Stomach smooth muscle (tissue), 2 donors: ENCODE results near the gene TMEM156.
A peak's percentile ranks its signal among the peaks of the same experiment; 100 is the strongest.

Experiments
- H3K27ac ChIP-seq: one replicate; pipeline ENCODE4 v1.7.0; 2013; ENCODE audit warnings: mild to moderate bottlenecking, low read length, inconsistent platforms
- H3K27me3 ChIP-seq, 2 donors: one replicate each; pipeline ENCODE4 v1.7.0; 2013; ENCODE audit warnings: low read length in 2 of 2; ENCODE audit not compliant: insufficient read depth in 2 of 2, control insufficient read depth in 1 of 2
- H3K36me3 ChIP-seq, 2 donors: one replicate each; pipeline ENCODE4 v1.7.0; 2013; ENCODE audit warnings: low read length in 2 of 2; ENCODE audit not compliant: control insufficient read depth in 2 of 2, insufficient read depth in 2 of 2
- H3K4me1 ChIP-seq: one replicate; pipeline ENCODE4 v1.7.0; 2013; ENCODE audit warnings: low read length; ENCODE audit not compliant: control insufficient read depth, insufficient read depth
- H3K4me3 ChIP-seq, 2 donors: one replicate each; pipeline ENCODE4 v1.7.0; 2013; ENCODE audit warnings: low read length in 2 of 2
- H3K9ac ChIP-seq, 2 donors: one replicate each; pipeline ENCODE4 v1.7.0; 2013; ENCODE audit warnings: low read length in 2 of 2, mild to moderate bottlenecking in 1 of 2
- H3K9me3 ChIP-seq, 2 donors: one replicate each; pipeline ENCODE4 v1.7.0; 2013; ENCODE audit warnings: low read length in 2 of 2; ENCODE audit not compliant: control insufficient read depth in 2 of 2
- donor health status: healthy.
- donor health status: Pancreatic carcinoma.

The TMEM156 gene

GRCh38 chr4:39032218-39033085, at the start of gene TMEM156:
TSS of gene TMEM156 (minus strand) at chr4:39032409. CDS start at chr4:39032313, 96 bp downstream.
- Histone ChIP-seq H3K4me3 (no peak within 1 kb of the TSS), H3K27me3 (no peaks in the 10 kb centered on the region), H3K27ac (no peak within 1 kb of the TSS), H3K9ac (no peak within 1 kb of the TSS), H3K36me3 (no peaks in the 10 kb centered on the region), H3K9me3 (no peaks in the 10 kb centered on the region), H3K4me1 (peaks cover under 1% of the 10 kb centered on the region)

- Histone ChIP-seq H3K4me1 (no peaks in the 10 kb centered on the region), H3K36me3 (peaks cover 4 to 11% of the 10 kb centered on the region in 2 donors), H3K27me3 (no peaks in the 10 kb centered on the region), H3K9me3 (no peaks in the 10 kb centered on the region), H3K27ac (no peak overlapping the region), H3K4me3 (no peak overlapping the region), H3K9ac (no peak overlapping the region)
Measured at GRCh38 chr4:39078829-39079228, 46.6 kb upstream of the TMEM156 start.

GRCh38 chr4:39068907-39069306, 36.7 kb upstream of the TMEM156 start:
- H3K27ac ChIP-seq = no peak overlapping the region
- no peaks in the 10 kb centered on the region for H3K36me3 ChIP-seq
- H3K9me3 ChIP-seq = no peaks in the 10 kb centered on the region
- no peaks in the 10 kb centered on the region for H3K27me3 ChIP-seq
- H3K4me3 ChIP-seq = no peak overlapping the region
- H3K4me1 ChIP-seq = no peaks in the 10 kb centered on the region
- no peak overlapping the region for H3K9ac ChIP-seq

GRCh38 chr4:39067451-39067850, 35.2 kb upstream of the TMEM156 start:
- Histone ChIP-seq H3K27me3 (no peaks in the 10 kb centered on the region), H3K4me1 (no peaks in the 10 kb centered on the region), H3K36me3 (no peaks in the 10 kb centered on the region), H3K9me3 (no peaks in the 10 kb centered on the region), H3K4me3 (no peak overlapping the region), H3K9ac (no peak overlapping the region), H3K27ac (no peak overlapping the region)

GRCh38 chr4:39067031-39067430, 34.8 kb upstream of the TMEM156 start:
- H3K9ac ChIP-seq = no peak overlapping the region
- no peaks in the 10 kb centered on the region for H3K4me1 ChIP-seq
- no peaks in the 10 kb centered on the region for H3K27me3 ChIP-seq
- no peaks in the 10 kb centered on the region for H3K9me3 ChIP-seq
- H3K36me3 ChIP-seq = no peaks in the 10 kb centered on the region
- no peak overlapping the region for H3K27ac ChIP-seq
- H3K4me3 ChIP-seq = no peak overlapping the region

- Histone ChIP-seq H3K27ac (no peak overlapping the region), H3K4me1 (no peaks in the 10 kb centered on the region), H3K27me3 (no peaks in the 10 kb centered on the region), H3K9ac (no peak overlapping the region), H3K9me3 (no peaks in the 10 kb centered on the region), H3K4me3 (no peak overlapping the region), H3K36me3 (no peaks in the 10 kb centered on the region)
Measured at GRCh38 chr4:39066371-39066770, 34.2 kb upstream of the TMEM156 start.

- no peak overlapping the region for H3K4me3 ChIP-seq
Measured at GRCh38 chr4:39063430-39063829, 31.2 kb upstream of the TMEM156 start.

GRCh38 chr4:39062770-39063097, 30.5 kb upstream of the TMEM156 start:
- H3K4me1 ChIP-seq = no peaks in the 10 kb centered on the region
- no peak overlapping the region for H3K9ac ChIP-seq
- H3K9me3 ChIP-seq = no peaks in the 10 kb centered on the region
- no peaks in the 10 kb centered on the region for H3K36me3 ChIP-seq
- no peak overlapping the region for H3K4me3 ChIP-seq
- H3K27ac ChIP-seq = no peak overlapping the region
- no peaks in the 10 kb centered on the region for H3K27me3 ChIP-seq

More at GRCh38 chr4:39063430-39063829, 31.2 kb upstream of the TMEM156 start:
- no peaks in the 10 kb centered on the region for H3K4me1 ChIP-seq
- H3K9ac ChIP-seq = no peak overlapping the region
- H3K27me3 ChIP-seq = no peaks in the 10 kb centered on the region
- no peak overlapping the region for H3K27ac ChIP-seq
- no peaks in the 10 kb centered on the region for H3K36me3 ChIP-seq
- no peaks in the 10 kb centered on the region for H3K9me3 ChIP-seq

- Histone ChIP-seq H3K36me3 (no peaks in the 10 kb centered on the region), H3K9me3 (no peaks in the 10 kb centered on the region), H3K9ac (no peak within 1 kb of the TSS)
Measured at GRCh38 chr4:39062094-39062769, 30.0 kb upstream of the TMEM156 start, which contains the start of gene KLHL5. TSS of gene KLHL5 (plus strand) at chr4:39062232. CDS start at chr4:39062653, 421 bp downstream.

GRCh38 chr4:39061457-39061856, 29.2 kb upstream of the TMEM156 start:
- Histone ChIP-seq H3K4me1 (no peaks in the 10 kb centered on the region), H3K27me3 (no peaks in the 10 kb centered on the region), H3K36me3 (no peaks in the 10 kb centered on the region), H3K27ac (no peak overlapping the region), H3K9ac (no peak overlapping the region), H3K4me3 (no peak overlapping the region), H3K9me3 (no peaks in the 10 kb centered on the region)

More at GRCh38 chr4:39062094-39062769, 30.0 kb upstream of the TMEM156 start, which contains the start of gene KLHL5:
- Histone ChIP-seq H3K27ac (no peak within 1 kb of the TSS), H3K27me3 (no peaks in the 10 kb centered on the region), H3K4me3 (peak within 1 kb of the TSS in 1 of 2 donors; percentile 3), H3K4me1 (no peaks in the 10 kb centered on the region)

GRCh38 chr4:39056023-39056422, 23.8 kb upstream of the TMEM156 start:
- Histone ChIP-seq H3K4me1 (no peaks in the 10 kb centered on the region), H3K4me3 (no peak overlapping the region), H3K9me3 (no peaks in the 10 kb centered on the region)

More at GRCh38 chr4:39056023-39056422, 23.8 kb upstream of the TMEM156 start:
- Histone ChIP-seq H3K27me3 (no peaks in the 10 kb centered on the region), H3K9ac (no peak overlapping the region), H3K36me3 (no peaks in the 10 kb centered on the region), H3K27ac (no peak overlapping the region)
